Fibroblast of lung (primary cell): ENCODE measurements around the gene GOLGA6A.
"Not testable (repeated sequence)": the region's sequence is repeated elsewhere in the genome, so short reads cannot be mapped to it uniquely, and the experiment has no call there.

Experiments used
- CTCF ChIP-seq, 2 donors: IDR thresholded peaks in 1 of 2; conservative IDR thresholded peaks in 1 of 2; 1 replicate in 1 of 2; 2 replicates in 1 of 2; pipeline ENCODE4 v1.5.1; 2011 to 2012; ENCODE audit warnings: low read length in 2 of 2, control low read depth in 1 of 2, inconsistent platforms in 1 of 2, low read depth in 1 of 2, mild to moderate bottlenecking in 1 of 2
- EZH2 ChIP-seq: IDR thresholded peaks from 2 replicates; pipeline ENCODE4 v1.5.1; 2012; ENCODE audit warnings: low read length, control low read depth, mild to moderate bottlenecking; ENCODE audit errors: missing control alignments

- not testable (repeated sequence) for TF ChIP-seq CTCF (conservative IDR thresholded peaks at IDR 0.05 in 1 of 2, IDR thresholded peaks at IDR 0.05 in 1 of 2; ENCODE audit: low read depth in 1 of 2, low read length in 2 of 2); EZH2
Observed at GRCh38 chr15:74064822-74065221, 17.5 kb downstream of the GOLGA6A start.
